ENCODE data around the gene SYNM. TPM values are rescaled to one million over a fixed set of nuclear protein-coding genes. Genes with fewer than 3 reads are reported as not detected.

Gene SYNM
- total and polyA plus RNA-seq, 2 donors from 2014 or later, result 4.5 to 23.2 TPM

DNA sequence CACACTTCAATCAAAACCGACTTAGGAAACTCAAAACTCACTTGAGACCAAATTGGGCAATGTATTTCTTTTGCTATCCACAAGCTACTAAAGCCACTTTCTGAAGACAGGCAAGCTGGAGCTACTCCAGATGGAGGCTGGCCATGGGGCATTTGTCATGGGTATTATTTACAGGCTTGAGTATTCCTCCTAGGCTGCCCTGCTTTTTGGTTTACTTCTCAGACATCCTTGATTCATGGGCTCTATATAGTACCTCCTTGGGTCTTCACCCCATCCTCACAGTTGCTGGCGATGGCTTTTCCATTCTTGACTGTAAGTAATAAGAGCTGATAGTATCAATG is 18.6 kb upstream of the SYNM start:
- Histone ChIP-seq H3K27me3 (ENCODE audit: control insufficient read depth, insufficient read depth, low read length) (no peaks in the 10 kb centered on the region), H3K36me3 (ENCODE audit: control insufficient read depth in 2 of 3, insufficient read depth in 3 of 3, low read length in 3 of 3) (no peaks in the 10 kb centered on the region), H3K9ac (ENCODE audit: low read length in 3 of 3) (no peak overlapping the region), H3K27ac (ENCODE audit: low read depth in 2 of 2, low read length in 2 of 2) (no peak overlapping the region), H3K4me3 (ENCODE audit: low read length in 3 of 3) (no peak overlapping the region), H3K9me3 (ENCODE audit: control insufficient read depth in 2 of 3, insufficient read depth in 1 of 3, low read length in 3 of 3) (no peaks in the 10 kb centered on the region), H3K4me1 (ENCODE audit: control insufficient read depth in 2 of 3, insufficient read depth in 2 of 3, low read depth in 1 of 3, low read length in 3 of 3) (no peaks in the 10 kb centered on the region)
- FAIRE-seq (no peak), DNase-seq (no peak)
- TF ChIP-seq, protein P1, sequence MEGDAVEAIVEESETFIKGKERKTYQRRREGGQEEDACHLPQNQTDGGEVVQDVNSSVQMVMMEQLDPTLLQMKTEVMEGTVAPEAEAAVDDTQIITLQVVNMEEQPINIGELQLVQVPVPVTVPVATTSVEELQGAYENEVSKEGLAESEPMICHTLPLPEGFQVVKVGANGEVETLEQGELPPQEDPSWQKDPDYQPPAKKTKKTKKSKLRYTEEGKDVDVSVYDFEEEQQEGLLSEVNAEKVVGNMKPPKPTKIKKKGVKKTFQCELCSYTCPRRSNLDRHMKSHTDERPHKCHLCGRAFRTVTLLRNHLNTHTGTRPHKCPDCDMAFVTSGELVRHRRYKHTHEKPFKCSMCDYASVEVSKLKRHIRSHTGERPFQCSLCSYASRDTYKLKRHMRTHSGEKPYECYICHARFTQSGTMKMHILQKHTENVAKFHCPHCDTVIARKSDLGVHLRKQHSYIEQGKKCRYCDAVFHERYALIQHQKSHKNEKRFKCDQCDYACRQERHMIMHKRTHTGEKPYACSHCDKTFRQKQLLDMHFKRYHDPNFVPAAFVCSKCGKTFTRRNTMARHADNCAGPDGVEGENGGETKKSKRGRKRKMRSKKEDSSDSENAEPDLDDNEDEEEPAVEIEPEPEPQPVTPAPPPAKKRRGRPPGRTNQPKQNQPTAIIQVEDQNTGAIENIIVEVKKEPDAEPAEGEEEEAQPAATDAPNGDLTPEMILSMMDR (IDR thresholded peaks at IDR 0.05; ENCODE audit: borderline replicate concordance, extremely low read depth, insufficient read depth), result no peak
- intact Hi-C loops (cut with DNase I), result no loop called here

DNA sequence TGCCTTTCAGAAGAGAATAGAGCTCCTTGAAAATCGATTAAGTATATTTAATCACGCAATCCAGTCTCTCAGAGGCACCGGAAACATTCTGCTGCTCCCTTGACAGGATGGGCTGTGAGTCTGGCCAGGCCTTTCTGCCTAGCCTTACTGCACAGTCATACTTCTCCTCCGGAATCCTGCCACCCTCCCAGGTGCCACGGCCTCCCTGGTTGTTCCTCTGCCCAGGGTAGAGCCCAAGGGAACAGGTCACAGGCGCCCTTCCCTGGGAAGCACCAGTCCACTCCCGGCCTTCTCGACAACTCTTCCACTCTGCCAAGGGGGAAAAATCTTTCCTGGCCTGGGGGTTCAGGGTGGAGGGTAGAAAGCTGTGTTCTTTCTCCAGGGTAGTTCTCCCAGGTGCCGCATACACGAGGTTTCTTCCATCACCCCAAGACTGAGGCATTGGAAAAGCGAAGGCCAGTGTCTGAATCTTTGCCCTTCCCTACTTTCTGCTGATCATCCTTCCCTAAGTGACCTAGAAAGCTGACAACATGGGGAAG is 17.4 kb upstream of the SYNM start:
- intact Hi-C loops (cut with DNase I), result no loop called here
- H3K4me1 ChIP-seq (ENCODE audit: control insufficient read depth in 2 of 3, insufficient read depth in 2 of 3, low read depth in 1 of 3, low read length in 3 of 3), result no peaks in the 10 kb centered on the region

DNA sequence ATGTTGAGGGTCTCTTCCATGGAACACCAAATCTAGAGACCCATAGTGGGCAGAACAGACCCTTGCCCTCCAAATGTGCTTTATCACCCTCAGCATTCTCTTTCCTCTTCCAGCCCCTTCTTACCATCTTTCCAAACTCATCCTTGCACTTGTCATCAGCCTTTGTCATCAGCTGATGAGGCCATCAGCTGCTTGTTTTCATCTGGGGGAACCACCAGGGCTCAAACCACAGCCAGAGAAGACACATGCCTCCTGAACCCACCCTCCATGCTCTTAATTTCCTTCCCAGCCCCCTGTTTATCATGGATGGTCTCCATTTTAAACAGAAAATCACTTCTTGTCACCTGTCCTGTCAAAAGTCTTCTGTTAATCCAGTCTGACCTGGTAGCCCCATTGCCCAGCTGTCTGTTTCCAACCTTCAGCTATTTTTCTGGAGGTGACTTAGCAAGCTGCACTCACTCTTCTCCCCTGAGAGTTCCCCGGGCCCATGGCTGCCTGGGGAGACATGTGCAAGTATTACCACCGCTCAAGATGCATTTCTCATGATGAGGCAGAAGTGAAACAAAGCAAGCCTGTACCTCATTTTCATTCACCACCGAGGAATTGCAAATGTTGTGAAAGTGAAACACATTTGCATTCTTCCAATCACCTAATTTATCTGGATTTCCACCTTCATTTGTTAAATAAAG is 14.7 kb upstream of the SYNM start:
- DNase-seq, result no peak
- H3K4me1 ChIP-seq (ENCODE audit: control insufficient read depth in 2 of 3, insufficient read depth in 2 of 3, low read depth in 1 of 3, low read length in 3 of 3), result no peaks in the 10 kb centered on the region
- intact Hi-C loops (cut with DNase I), result no loop called here
- no peaks in the 10 kb centered on the region for H3K27me3 ChIP-seq (ENCODE audit: control insufficient read depth, insufficient read depth, low read length)
- no peak for FAIRE-seq
- TF ChIP-seq, protein P1 (IDR thresholded peaks at IDR 0.05; ENCODE audit: borderline replicate concordance, extremely low read depth, insufficient read depth), result no peak
- no peak overlapping the region for H3K27ac ChIP-seq (ENCODE audit: low read depth in 2 of 2, low read length in 2 of 2)
- no peaks in the 10 kb centered on the region for H3K36me3 ChIP-seq (ENCODE audit: control insufficient read depth in 2 of 3, insufficient read depth in 3 of 3, low read length in 3 of 3)
- H3K4me3 ChIP-seq (ENCODE audit: low read length in 3 of 3), result no peak overlapping the region
- no peaks in the 10 kb centered on the region for H3K9me3 ChIP-seq (ENCODE audit: control insufficient read depth in 2 of 3, insufficient read depth in 1 of 3, low read length in 3 of 3)
- no peak overlapping the region for H3K9ac ChIP-seq (ENCODE audit: low read length in 3 of 3)

More for the DNA sequence above, 17.4 kb upstream of the SYNM start:
- DNase-seq (no peak), FAIRE-seq (no peak)
- Histone ChIP-seq H3K9ac (ENCODE audit: low read length in 3 of 3) (no peak overlapping the region), H3K9me3 (ENCODE audit: control insufficient read depth in 2 of 3, insufficient read depth in 1 of 3, low read length in 3 of 3) (no peaks in the 10 kb centered on the region), H3K4me3 (ENCODE audit: low read length in 3 of 3) (no peak overlapping the region), H3K27ac (ENCODE audit: low read depth in 2 of 2, low read length in 2 of 2) (no peak overlapping the region), H3K27me3 (ENCODE audit: control insufficient read depth, insufficient read depth, low read length) (no peaks in the 10 kb centered on the region), H3K36me3 (ENCODE audit: control insufficient read depth in 2 of 3, insufficient read depth in 3 of 3, low read length in 3 of 3) (no peaks in the 10 kb centered on the region)
- TF ChIP-seq, protein P1 (IDR thresholded peaks at IDR 0.05; ENCODE audit: borderline replicate concordance, extremely low read depth, insufficient read depth), result no peak

Measured in kidney (tissue), 14 donors.